Stromal cell of bone marrow (primary cell): ENCODE measurements around the gene HPS5.
"Not testable (repeated sequence)": the region's sequence is repeated elsewhere in the genome, so short reads cannot be mapped to it uniquely, and the experiment has no call there.

Experiments used
- DNase-seq: peaks from one replicate; pipeline ENCODE4 v3.0.0-alpha.2; 2012; ENCODE audit warnings: low read depth

HPS5 gene

DNA sequence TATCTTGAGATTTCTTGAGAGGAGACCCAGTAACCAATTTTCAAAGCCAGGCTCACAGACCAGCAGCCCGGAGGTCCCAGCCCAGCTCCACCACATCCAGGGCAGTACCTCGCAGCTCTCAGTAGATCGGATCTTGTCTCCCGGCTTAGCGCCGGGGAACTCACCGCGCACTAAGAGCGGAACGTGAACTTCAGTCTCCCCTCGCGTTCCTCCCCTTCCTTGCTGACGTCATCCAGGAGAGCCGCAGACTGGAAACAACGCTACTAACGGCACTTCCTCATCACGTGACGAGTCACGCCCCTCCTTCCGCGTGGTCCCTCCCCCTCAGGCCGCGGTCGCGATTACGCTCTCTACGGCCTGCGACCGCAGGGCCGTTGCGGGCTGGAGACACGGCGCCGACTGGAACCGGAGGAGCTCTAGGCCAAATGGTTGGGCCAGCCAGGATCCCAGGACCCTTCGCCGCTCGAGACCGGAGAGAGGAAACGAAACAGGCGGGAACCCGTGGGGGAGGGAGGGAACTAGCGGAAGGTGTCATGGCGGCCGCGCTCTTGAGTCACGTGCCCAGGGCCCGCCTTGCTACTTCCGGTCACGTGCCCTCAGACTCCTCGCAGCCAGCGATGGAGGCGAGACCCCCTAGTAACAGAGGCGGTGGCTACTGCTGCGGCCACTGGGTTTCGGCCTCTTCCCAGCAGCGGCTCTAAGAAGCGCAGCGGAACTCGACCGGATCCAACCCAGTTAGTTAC is at the start of gene HPS5, which contains the start of gene GTF2H1:
Gene HPS5 (minus strand): TSS at position 172 of the 743 bp plus-strand sequence. CDS start 4,282 bp downstream, outside the sequence.
Gene GTF2H1 (plus strand): TSS at position 599 of the 743 bp plus-strand sequence. CDS start 10,508 bp downstream, outside the sequence.
- peak; percentile 96 for DNase-seq

GRCh38 chr11:18371279-18371678 is 49.3 kb upstream of the HPS5 start:
- no peak for DNase-seq

- no peak for DNase-seq
These were observed 47.5 kb upstream of the HPS5 start for GRCh38 chr11:18369398-18369797.

DNA sequence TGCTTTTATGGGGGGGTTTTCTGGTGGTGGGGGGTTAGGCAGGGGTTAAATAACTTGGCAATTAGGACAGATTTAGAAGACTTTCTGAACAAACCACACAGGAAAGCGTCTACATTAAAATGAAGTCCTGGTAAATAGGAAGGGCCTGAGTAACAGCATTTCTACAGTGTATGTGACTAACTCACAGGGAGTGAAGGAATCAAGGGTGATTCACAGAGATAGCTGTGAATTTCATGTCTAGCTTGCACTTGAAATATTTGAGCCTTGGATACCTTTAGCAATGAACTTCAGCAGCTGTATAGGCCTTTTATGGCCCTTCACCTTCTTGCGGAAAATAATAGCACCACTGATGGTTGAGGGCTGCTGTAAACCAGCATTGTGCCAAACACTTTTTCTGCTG is 46.3 kb upstream of the HPS5 start:
- DNase-seq: no peak

- no peak for DNase-seq
These were observed 45.5 kb upstream of the HPS5 start for GRCh38 chr11:18367431-18367830.

DNA sequence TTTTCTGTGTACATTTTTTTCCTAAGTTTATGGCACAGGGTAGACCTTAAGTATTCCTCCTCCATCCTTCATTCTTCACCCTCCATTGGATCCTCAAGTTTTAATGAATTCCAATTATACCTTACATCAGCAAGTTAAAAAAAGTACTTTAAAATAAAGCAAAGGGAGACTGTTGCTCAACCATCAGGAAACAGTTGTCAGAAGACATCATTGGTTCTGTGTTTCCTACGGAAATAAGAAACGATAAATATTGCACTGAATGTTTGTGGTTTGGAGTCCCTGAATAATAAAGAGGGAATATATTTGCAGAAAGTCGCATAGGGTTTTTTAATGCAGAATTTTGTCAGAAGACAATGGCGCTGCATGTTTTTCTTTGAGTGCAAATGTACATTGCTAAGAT is 44.3 kb upstream of the HPS5 start:
- no peak for DNase-seq

GRCh38 chr11:18365741-18366140 is 43.8 kb upstream of the HPS5 start:
- no peak for DNase-seq

DNA sequence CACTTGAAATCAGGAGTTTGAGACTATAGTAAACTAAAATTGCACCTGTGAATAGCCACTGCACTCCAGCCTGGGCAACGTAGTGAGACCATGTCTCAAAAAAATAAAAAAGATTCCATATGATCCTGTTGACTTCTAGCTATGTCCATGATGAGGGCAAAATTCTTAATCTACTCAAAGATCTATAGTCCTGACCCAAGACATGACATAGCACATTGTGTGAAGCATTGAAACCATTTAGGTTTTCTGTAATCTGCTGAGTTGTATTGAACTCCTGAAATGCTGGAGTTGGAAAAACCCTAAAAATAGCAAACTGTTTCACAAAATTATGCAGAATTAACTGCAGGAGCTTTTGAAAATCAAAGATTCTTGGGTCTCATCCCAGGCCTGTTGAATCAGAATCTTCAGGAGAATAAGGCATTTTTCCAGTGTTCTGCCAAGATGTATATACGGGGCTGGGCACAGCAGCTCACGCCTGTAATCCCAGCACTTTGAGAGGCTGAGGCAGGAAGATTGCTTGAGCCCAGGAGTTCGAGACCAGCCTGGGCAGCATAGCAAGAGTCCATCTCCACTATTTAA is 42.6 kb upstream of the HPS5 start:
- DNase-seq: no peak

DNA sequence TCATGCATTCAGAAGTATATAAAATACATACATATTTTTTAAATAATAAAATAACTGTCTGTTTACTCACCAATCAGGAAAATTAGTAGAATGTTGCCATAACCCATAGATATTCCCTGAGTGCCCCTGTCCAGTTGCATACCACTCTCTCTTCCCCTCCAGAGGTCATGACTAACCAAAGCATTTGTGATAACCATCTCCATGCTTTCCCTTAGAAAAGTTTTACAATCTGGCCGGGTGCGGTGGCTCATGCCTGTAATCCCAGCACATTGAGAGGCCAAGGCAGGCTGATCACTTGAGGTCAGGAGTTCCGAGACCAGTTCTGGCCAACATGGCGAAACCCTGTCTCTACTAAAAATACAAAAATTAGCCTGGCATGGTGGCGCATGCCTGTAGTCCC is 39.2 kb upstream of the HPS5 start:
- DNase-seq: no peak

DNA sequence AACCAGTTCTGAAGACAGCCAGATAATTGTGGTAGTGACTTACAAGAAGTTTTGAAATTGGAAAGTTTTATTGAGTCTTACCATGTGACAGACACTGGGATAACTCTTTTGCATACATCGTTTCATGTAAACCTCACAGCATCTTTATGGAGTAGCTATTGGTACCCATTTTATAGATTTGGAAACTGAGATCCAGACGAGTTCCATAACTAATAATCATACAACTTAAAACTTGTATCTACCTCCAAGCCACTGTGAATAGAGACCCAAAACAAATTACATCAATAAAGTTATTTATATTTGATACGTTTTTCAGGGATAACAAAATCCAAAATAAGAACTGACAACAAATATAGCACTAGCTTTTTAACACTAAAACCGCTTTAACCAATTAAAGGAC is 36.7 kb upstream of the HPS5 start:
- DNase-seq: no peak

GRCh38 chr11:18352581-18352980 is 30.6 kb upstream of the HPS5 start:
- DNase-seq: no peak

GRCh38 chr11:18347471-18348125 is 25.7 kb upstream of the HPS5 start:
- DNase-seq: peak; percentile 56

GRCh38 chr11:18332891-18333290 is 11.0 kb upstream of the HPS5 start:
- no peak for DNase-seq

DNA sequence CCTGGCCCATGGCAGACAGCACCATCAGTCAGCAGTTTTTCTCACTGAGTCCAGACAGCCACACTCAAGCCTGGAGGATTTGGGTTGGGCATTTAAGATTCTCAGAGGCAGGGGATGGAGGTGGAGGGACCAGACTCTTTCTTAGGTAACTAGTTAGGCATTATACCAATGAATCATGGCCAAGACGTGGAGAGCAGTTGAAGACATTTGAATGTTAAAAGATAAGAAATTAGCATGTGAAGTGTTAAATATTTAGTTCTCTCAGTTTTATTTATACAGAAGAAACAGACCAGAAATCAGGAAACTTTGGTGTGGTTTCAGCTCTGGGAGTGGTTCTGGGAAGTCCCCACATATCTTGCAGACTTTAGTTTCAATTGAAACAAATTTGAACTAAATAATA is 10.4 kb upstream of the HPS5 start:
- DNase-seq: no peak

- no peak for DNase-seq
These were observed 9.0 kb upstream of the HPS5 start for GRCh38 chr11:18330921-18331320.

DNA sequence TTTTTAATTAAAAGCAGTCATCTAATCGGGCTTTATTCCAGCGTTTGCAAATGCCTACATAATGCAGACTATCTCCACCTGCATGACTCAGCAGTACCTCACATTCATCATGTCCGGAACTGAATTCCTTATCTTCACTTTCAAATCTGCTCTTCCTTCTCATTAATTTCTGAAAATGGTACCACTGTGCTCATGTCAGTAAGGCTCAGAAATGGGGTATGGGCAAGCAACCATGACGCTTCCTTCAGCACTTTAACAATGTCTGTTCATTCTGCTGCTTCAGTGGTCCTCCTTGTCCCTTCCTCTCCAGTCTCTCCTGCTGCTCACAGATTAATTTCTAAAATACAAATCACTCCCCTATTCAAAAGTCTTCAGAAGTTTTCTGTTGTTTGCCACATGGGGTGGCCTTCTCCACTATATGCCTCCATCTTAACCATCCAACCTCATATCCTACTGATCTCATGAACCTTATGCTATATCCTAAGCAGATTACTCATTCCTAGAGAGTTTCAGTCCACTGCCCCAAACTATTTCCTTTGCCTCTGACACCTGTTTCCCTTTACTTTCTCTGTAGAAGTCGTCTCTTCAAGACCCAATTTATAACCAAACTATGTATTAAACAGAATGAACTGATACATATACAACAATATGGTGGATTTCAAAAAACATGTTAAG is 7.4 kb upstream of the HPS5 start:
- no peak for DNase-seq

GRCh38 chr11:18324381-18324780 is 2.4 kb upstream of the HPS5 start:
- DNase-seq: no peak

DNA sequence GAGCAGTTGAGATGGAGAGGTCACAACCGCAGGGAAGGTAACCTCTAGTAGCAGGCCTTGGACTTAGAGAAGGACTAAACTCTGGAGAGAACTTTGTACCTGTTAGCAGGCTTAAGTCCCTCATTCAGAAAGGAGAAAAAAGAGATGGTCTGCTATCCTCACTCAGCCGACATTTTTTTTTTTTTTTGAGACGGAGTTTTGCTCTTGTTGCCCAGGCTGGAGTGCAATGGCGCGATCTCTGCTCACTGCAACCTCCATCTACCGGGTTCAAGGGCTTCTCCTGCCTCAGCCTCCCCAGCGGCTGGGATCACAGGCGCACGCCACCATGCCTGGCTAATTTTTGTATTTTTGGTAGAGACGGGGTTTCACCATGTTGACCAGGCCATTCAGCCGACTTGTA is 1.9 kb upstream of the HPS5 start:
- not testable (repeated sequence) for DNase-seq

GRCh38 chr11:18322818-18323570 is 1.1 kb upstream of the HPS5 start:
- no peak for DNase-seq

DNA sequence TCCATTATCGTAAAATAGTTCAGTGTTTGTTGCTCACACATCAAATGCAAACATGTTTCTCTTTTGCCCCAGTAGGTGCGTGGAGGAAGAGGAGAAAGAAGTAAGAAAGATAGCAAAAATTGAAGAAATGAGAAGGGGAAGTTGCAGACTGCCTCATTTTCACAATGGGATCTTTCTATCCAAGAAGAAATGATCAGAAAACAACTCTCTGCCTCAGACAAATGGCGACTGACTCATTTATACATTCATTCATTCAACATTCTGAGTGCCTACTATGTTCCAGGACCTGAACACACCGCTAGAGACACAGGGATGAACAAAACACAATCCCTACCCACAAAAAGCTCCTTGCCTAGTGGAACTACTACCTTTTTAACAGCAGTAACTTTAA is 367 bp downstream of the HPS5 start:
- no peak for DNase-seq

- DNase-seq: no peak
These were observed 1.3 kb downstream of the HPS5 start for GRCh38 chr11:18320617-18321016.

DNA sequence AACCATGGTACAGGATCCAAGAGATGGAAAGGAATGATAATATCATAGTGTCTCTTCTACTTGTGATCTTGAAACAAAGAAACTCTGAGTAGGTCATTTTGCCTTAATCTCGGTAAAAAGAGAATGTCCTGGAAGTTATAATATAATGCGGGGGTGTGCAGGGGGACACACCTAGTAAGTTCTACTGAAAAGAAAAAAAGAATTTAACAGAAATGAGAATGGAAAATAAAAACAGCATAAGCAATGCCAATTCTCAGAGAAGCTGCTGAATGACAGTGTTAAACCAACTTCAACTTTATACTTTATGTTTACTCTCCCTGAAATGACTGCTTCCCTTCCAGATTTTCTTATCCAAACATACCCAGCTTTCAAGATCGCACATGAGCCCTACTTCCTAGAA is 2.0 kb downstream of the HPS5 start:
- no peak for DNase-seq
